Sigmoid colon (tissue), 4 donors: ENCODE results near the gene TCP11L2.

Source experiments
- CTCF ChIP-seq, 4 experiments: fragments of 450-650 bp in 3 of 4; fragments of 200-600 bp in 1 of 4; IDR thresholded peaks; one replicate each; pipeline ENCODE4 v1.5.1; 2016 to 2019; ENCODE audit warnings: antibody characterized with exemption in 4 of 4, mild to moderate bottlenecking in 3 of 4, moderate library complexity in 2 of 4
- POLR2A ChIP-seq, 2 donors: fragments of 450-650 bp; IDR thresholded peaks; one replicate each; pipeline ENCODE4 v1.6.1; 2016; ENCODE audit warnings: antibody characterized with exemption in 2 of 2, mild to moderate bottlenecking in 2 of 2, moderate library complexity in 2 of 2
- POLR2AphosphoS5 ChIP-seq, 4 donors: sonication (generic); formaldehyde crosslinking; IDR thresholded peaks; one replicate each; pipeline ENCODE4 v1.6.1; 2017; ENCODE audit warnings: antibody characterized with exemption in 4 of 4

DNA sequence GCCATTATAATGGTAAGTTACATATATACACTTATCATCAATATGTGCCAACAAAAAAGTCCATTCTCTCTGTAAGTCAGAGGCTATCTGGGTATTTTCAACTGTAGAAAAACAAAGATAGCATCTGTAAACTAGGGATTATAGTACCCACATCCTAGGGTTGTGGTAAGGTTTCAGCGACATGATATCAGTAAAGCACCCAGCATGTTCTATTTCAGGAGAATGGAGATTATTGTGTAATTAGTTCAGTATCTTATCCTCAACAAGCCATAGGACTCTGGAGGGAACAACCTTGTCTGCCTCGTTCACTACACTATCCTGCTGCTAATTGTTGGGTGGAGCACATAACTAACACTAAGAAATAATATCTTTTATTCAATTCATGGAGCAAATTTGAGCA, 35.0 kb upstream of the TCP11L2 start:
- TF ChIP-seq POLR2AphosphoS5 (IDR thresholded peaks at IDR 0.05) (no peak), CTCF (IDR thresholded peaks at IDR 0.05) (no peak), POLR2A (IDR thresholded peaks at IDR 0.05) (no peak)
